Heart right ventricle (tissue), 16 donors: Measurements from ENCODE around the gene P2RY4. TPM values are rescaled to one million over a fixed set of nuclear protein-coding genes. Genes with fewer than 3 reads are reported as not detected.
"Not testable (repeated sequence)": the region's sequence is repeated elsewhere in the genome, so short reads cannot be mapped to it uniquely, and the experiment has no call there.

Source experiments
- ATAC-seq, 8 donors: fragments of 200-7000 bp; cut with Tn5 transposase; one replicate each; pipeline ENCODE4 v1.9.1; 2020; ENCODE audit warnings: mild to moderate bottlenecking in 8 of 8, moderate library complexity in 8 of 8, moderate number of reproducible peaks in 1 of 8
- DNase-seq, 2 donors: peaks; one replicate each; pipeline ENCODE4 v3.0.0-alpha.2; 2020
- H3K27ac ChIP-seq, 10 donors: fragments of 200-600 bp; sonication (generic) in 2 of 10; one replicate each; pipeline versions ENCODE4 v1.5.0 to v1.8.0; 2020 to 2022; ENCODE audit warnings: mild to moderate bottlenecking in 3 of 10
- H3K27me3 ChIP-seq, 7 donors: fragments of 200-600 bp; one replicate each; pipeline ENCODE4 v1.8.0; 2021 to 2022; ENCODE audit warnings: mild to moderate bottlenecking in 2 of 7
- H3K36me3 ChIP-seq, 9 donors: fragments of 200-600 bp; sonication (generic) in 1 of 9; one replicate each; pipeline versions ENCODE4 v1.5.0 to v1.8.0; 2020 to 2022; ENCODE audit warnings: mild to moderate bottlenecking in 2 of 9
- H3K4me1 ChIP-seq, 9 donors: fragments of 200-600 bp; sonication (generic) in 1 of 9; one replicate each; pipeline versions ENCODE4 v1.5.0 to v1.8.0; 2020 to 2022; ENCODE audit warnings: mild to moderate bottlenecking in 4 of 9
- H3K4me3 ChIP-seq, 10 donors: fragments of 200-600 bp; sonication (generic) in 2 of 10; one replicate each; pipeline versions ENCODE4 v1.5.0 to v1.8.0; 2020 to 2022; ENCODE audit warnings: mild to moderate bottlenecking in 7 of 10, moderate library complexity in 2 of 10
- H3K9me3 ChIP-seq, 11 donors: fragments of 200-600 bp in 10 of 11; sonication (generic) in 2 of 11; one replicate each; pipeline versions ENCODE4 v1.5.0 to v1.8.0; 2013 to 2022; ENCODE audit warnings: mild to moderate bottlenecking in 2 of 11, control low read depth in 1 of 11, moderate library complexity in 1 of 11
- WGBS, 2 donors: extraction: QIAGEN DNeasy Blood & Tissue Kit; methylation state at CpG; one replicate each; pipeline ENCODE4 v1.1.7; 2013; ENCODE audit warnings: inconsistent platforms in 1 of 2; 5-methylcytosine and 5-hydroxymethylcytosine counted together
- intact Hi-C, 10 donors: fragments of 100-400 bp; cut with DNase I; formaldehyde crosslinking; loops; one replicate each; pipeline versions ENCODE4 v1.11.1 to v1.14.2; 2022
- polyA plus RNA-seq, 2 donors: library from polyadenylated mRNA; stranded (reverse); fragments of 200-250 nt; gene quantifications; one replicate each; pipeline ENCODE4 v1.2.3, GENCODE V29; 2013
- total RNA-seq, 10 donors: library from RNA; stranded (reverse); fragmentation: NEBNext Ultra II Directional in 3 of 10; extraction: Animal tissue kit (Norgen Biotek cat#: 25700) in 3 of 10; gene quantifications; one replicate each; pipeline versions ENCODE4 v1.2.1 to v1.2.4, GENCODE V29; 2021 to 2023
- TF ChIP-seq, protein P1 (sequence below), 9 donors: fragments of 200-600 bp; sonication (generic) in 2 of 9; IDR thresholded peaks; one replicate each; pipeline versions ENCODE4 v1.5.0 to v1.8.0; 2021 to 2022; ENCODE audit warnings: antibody characterized with exemption in 9 of 9, mild to moderate bottlenecking in 5 of 9, moderate library complexity in 1 of 9
- donor health status: Arrhythmogenic right ventricular cardiomyopathy.
- donor health status: ischemic (EF 13 %, LVEDD 7.1; RV severe dilation, severe dysfunction).
- donor health status: healthy with polysubstance abuse.
- donor health status: DM: no; HTN: yes; CAD: no.
- donor health status: DM: no; HTN: no; CAD: no.
- donor health status: ischemic (EF 25% LVEDD 6.9; RV normal size, moderate dysfunction).
- donor health status: ischemic (EF 25% LVEDD 5.7; RV mildly dilated, moderate dysfunction).
- donor health status: healthy.
- donor health status: DM: yes; HTN: yes; CAD: no.
- donor health status: Ischemic cardiomyopathy.
- donor health status: ischemic (EF 35%, LVEDD 5.7; RV mildly dilated, moderate dysfunction).
- donor health status: nonischemic (EF 11% LVEDD 7.7; RV severe dilation, severe dysfunction).
- donor health status: DM: yes; HTN: yes; CAD: no.
- donor health status: PGD.
- donor health status: ischemic (EF 29% LVEDD 5.4; RV normal size, mild dysfunction).
- donor health status: nonischemic (EF 23%, LVEDD 6.1; RV moderate dilation, normal function).

Gene P2RY4
- total and polyA plus RNA-seq, 12 donors, result 0.03 to 0.35 (median 0.18) TPM; not detected in 8

- DNase-seq, result no peak
- Histone ChIP-seq H3K4me3 (no peak overlapping the region), H3K27me3 (peaks cover 0 to 13% (median 0%) of the 10 kb centered on the region in 7 donors), H3K9me3 (no peaks in the 10 kb centered on the region), H3K36me3 (no peaks in the 10 kb centered on the region), H3K27ac (no peak overlapping the region), H3K4me1 (no peaks in the 10 kb centered on the region)
- ATAC-seq, result no peak
- TF ChIP-seq, protein P1, sequence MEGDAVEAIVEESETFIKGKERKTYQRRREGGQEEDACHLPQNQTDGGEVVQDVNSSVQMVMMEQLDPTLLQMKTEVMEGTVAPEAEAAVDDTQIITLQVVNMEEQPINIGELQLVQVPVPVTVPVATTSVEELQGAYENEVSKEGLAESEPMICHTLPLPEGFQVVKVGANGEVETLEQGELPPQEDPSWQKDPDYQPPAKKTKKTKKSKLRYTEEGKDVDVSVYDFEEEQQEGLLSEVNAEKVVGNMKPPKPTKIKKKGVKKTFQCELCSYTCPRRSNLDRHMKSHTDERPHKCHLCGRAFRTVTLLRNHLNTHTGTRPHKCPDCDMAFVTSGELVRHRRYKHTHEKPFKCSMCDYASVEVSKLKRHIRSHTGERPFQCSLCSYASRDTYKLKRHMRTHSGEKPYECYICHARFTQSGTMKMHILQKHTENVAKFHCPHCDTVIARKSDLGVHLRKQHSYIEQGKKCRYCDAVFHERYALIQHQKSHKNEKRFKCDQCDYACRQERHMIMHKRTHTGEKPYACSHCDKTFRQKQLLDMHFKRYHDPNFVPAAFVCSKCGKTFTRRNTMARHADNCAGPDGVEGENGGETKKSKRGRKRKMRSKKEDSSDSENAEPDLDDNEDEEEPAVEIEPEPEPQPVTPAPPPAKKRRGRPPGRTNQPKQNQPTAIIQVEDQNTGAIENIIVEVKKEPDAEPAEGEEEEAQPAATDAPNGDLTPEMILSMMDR (IDR thresholded peaks at IDR 0.05), result no peak
- WGBS, 2 donors, result 80 to 82% methylated on average over 6 of the region's 6 CpGs
- intact Hi-C loops, result no loop called here
These were observed 15.1 kb downstream of the P2RY4 start for GRCh38 chrX:70244881-70245280.

- DNase-seq, H3K4me1 ChIP-seq, ATAC-seq, H3K9me3 ChIP-seq, H3K27ac ChIP-seq, intact Hi-C loops, H3K36me3 ChIP-seq, H3K4me3 ChIP-seq: not testable (repeated sequence)
- peaks cover 0 to 19% (median 0%) of the 10 kb centered on the region in 7 donors for H3K27me3 ChIP-seq
- 84 to 87% methylated on average over 5 of the region's 5 CpGs for WGBS, 2 donors
These were observed 16.4 kb downstream of the P2RY4 start for GRCh38 chrX:70243601-70244000.

GRCh38 chrX:70241501-70241900 is 18.5 kb downstream of the P2RY4 start:
- 91 to 94% methylated on average over 2 of the region's 2 CpGs for WGBS, 2 donors
- H3K36me3 ChIP-seq, result no peaks in the 10 kb centered on the region
- ATAC-seq (no peak), DNase-seq (no peak)
- intact Hi-C loops, result no loop called here
- H3K27ac ChIP-seq, result no peak overlapping the region
- TF ChIP-seq, protein P1 (IDR thresholded peaks at IDR 0.05), result no peak
- no peaks in the 10 kb centered on the region for H3K4me1 ChIP-seq
- H3K9me3 ChIP-seq, result no peaks in the 10 kb centered on the region
- H3K4me3 ChIP-seq, result no peak overlapping the region
- peaks cover 0 to 19% (median 0%) of the 10 kb centered on the region in 7 donors for H3K27me3 ChIP-seq

DNA sequence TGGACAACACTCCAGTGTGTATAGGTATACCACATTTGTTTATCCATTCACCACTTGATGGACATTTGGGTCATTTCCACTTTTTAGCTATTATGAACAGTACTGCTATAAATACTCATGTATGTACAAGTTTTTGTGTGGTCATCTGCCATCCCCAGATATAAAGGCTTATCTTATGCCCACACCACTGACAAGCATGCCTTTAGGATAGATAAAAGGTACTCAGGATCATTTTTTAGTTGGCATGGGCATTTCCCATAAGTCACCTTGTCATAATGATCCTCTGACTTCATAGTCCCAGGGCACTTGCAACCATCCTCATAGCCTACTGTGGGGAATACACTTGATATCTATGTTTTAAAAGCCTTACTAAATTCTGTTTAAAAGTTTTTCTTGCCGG is 19.3 kb downstream of the P2RY4 start:
- Histone ChIP-seq H3K27ac (no peak overlapping the region), H3K9me3 (no peaks in the 10 kb centered on the region), H3K27me3 (peaks cover 0 to 19% (median 0%) of the 10 kb centered on the region in 7 donors), H3K36me3 (no peaks in the 10 kb centered on the region), H3K4me3 (no peak overlapping the region), H3K4me1 (no peaks in the 10 kb centered on the region)
- DNase-seq (no peak), ATAC-seq (no peak)
- intact Hi-C loops, result no loop called here
- 88 to 93% methylated on average over 1 of the region's 1 CpG for WGBS, 2 donors
- TF ChIP-seq, protein P1 (IDR thresholded peaks at IDR 0.05), result no peak

DNA sequence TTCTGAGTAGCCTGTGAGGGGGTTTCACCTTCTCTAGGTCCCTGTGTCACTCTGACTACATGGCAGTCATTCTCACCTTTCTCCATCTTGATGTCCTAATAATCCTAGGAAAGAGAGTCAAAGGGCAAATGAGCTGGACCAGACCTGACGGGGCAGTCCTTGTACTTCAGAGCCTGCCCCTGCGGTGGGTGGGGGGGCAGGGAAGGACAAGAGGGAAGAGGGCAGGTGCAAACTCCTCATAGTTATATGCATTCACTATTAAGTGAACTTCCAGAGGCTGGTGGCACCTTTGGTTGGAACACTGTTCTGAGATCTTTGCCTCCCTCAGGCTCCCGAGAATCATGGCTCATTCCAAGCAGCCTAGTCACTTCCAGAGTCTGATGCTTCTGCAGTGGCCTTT is 25.6 kb downstream of the P2RY4 start, which contains the start of gene AWAT1:
AWAT1 (plus strand) TSS at position 301 of the 400 bp plus-strand sequence; CDS start at position 342, 41 bp downstream.
- ATAC-seq (no peak), DNase-seq (no peak)
- Histone ChIP-seq H3K27ac (no peak within 1 kb of the TSS), H3K27me3 (peaks cover 0 to 10% (median 0%) of the 10 kb centered on the region in 7 donors), H3K4me1 (no peaks in the 10 kb centered on the region), H3K4me3 (no peak within 1 kb of the TSS), H3K9me3 (no peaks in the 10 kb centered on the region), H3K36me3 (no peaks in the 10 kb centered on the region)
- TF ChIP-seq, protein P1 (IDR thresholded peaks at IDR 0.05), result no peak
- WGBS, 2 donors, result 87 to 94% methylated on average over 3 of the region's 3 CpGs
- intact Hi-C loops, result no loop called here
